Hepatocyte (in vitro differentiated cells): ENCODE results near the gene ARHGEF10L. TPM values are rescaled to one million over a fixed set of nuclear protein-coding genes. Genes with fewer than 3 reads are reported as not detected.

ENCODE experiments used
- DNase-seq: peaks from one replicate; pipeline ENCODE4 v3.0.0-alpha.2; 2016; ENCODE audit warnings: low spot score
- H2AFZ ChIP-seq: fragments of 200-600 bp; sonication (generic); 2 replicates; pipeline ENCODE4 v1.6.0; 2016; ENCODE audit warnings: antibody characterized with exemption, mild to moderate bottlenecking
- H3K27ac ChIP-seq: fragments of 200-600 bp; sonication (generic); 2 replicates; pipeline ENCODE4 v1.5.1; 2016; ENCODE audit warnings: mild to moderate bottlenecking
- H3K27me3 ChIP-seq: fragments of 200-600 bp; sonication (generic); 2 replicates; pipeline ENCODE4 v1.6.1; 2016
- H3K36me3 ChIP-seq: fragments of 200-600 bp; sonication (generic); replicated peaks from 2 replicates; pipeline ENCODE4 v1.5.1; 2016; ENCODE audit warnings: low read depth; ENCODE audit not compliant: insufficient read depth
- H3K4me1 ChIP-seq: fragments of 200-600 bp; sonication (generic); 2 replicates; pipeline ENCODE4 v1.5.1; 2016; ENCODE audit warnings: mild to moderate bottlenecking, moderate library complexity; ENCODE audit not compliant: insufficient read depth
- H3K4me2 ChIP-seq: fragments of 200-600 bp; sonication (generic); 2 replicates; pipeline ENCODE4 v1.6.0; 2016
- H3K4me3 ChIP-seq: fragments of 200-600 bp; sonication (generic); 2 replicates; pipeline ENCODE4 v1.5.1; 2016; ENCODE audit warnings: mild to moderate bottlenecking
- H3K79me2 ChIP-seq: fragments of 200-600 bp; sonication (generic); 2 replicates; pipeline ENCODE4 v1.6.0; 2017; ENCODE audit warnings: mild to moderate bottlenecking
- H3K9me2 ChIP-seq: fragments of 200-600 bp; sonication (generic); replicated peaks from 2 replicates; pipeline ENCODE4 v1.6.0; 2017; ENCODE audit warnings: mild to moderate bottlenecking; ENCODE audit not compliant: insufficient read depth
- H3K9me3 ChIP-seq: fragments of 200-600 bp; sonication (generic); 2 replicates; pipeline ENCODE4 v1.5.1; 2016; ENCODE audit warnings: low read depth, mild to moderate bottlenecking
- H4K20me1 ChIP-seq: fragments of 200-600 bp; sonication (generic); 2 replicates; pipeline ENCODE4 v1.6.0; 2016; ENCODE audit warnings: mild to moderate bottlenecking; ENCODE audit not compliant: insufficient read depth, poor library complexity, severe bottlenecking
- EZH2 ChIP-seq: fragments of 200-600 bp; sonication (generic); IDR thresholded peaks from 2 replicates; pipeline ENCODE4 v1.6.1; 2016; ENCODE audit warnings: antibody characterized with exemption, mild to moderate bottlenecking, borderline replicate concordance
- EZH2phosphoT487 ChIP-seq: fragments of 200-600 bp; sonication (generic); IDR thresholded peaks from one replicate; pipeline ENCODE4 v1.6.1; 2018; ENCODE audit warnings: antibody characterized with exemption, mild to moderate bottlenecking, low read depth, moderate library complexity; ENCODE audit not compliant: unreplicated experiment, severe bottlenecking
- WGBS: methylation state at CpG from one replicate; pipeline ENCODE4 v1.1.6; 2016; ENCODE audit warnings: low lambda C conversion rate; ENCODE audit errors: missing lambda C conversion rate; 5-methylcytosine and 5-hydroxymethylcytosine counted together
- polyA plus RNA-seq: library from polyadenylated mRNA; unstranded; fragments of >200 nt; fragmentation: Nextera tagmentation; extraction: Ambion mirVana; gene quantifications from 2 replicates; pipeline ENCODE4 v1.2.1, GENCODE V29; 2016
- total RNA-seq: library from RNA; depleted of rRNA; stranded (reverse); fragments of >200 nt; gene quantifications from 2 replicates; pipeline ENCODE4 v1.2.3, GENCODE V29; 2014
- TF ChIP-seq, protein P1 (sequence below): fragments of 200-600 bp; sonication (generic); IDR thresholded peaks from 2 replicates; pipeline ENCODE4 v1.5.1; 2016; ENCODE audit warnings: antibody characterized with exemption, mild to moderate bottlenecking; ENCODE audit not compliant: poor library complexity

The ARHGEF10L gene
- total and polyA plus RNA-seq, 2 experiments from 2014 or later, result 40.4 to 48.3 TPM

DNA sequence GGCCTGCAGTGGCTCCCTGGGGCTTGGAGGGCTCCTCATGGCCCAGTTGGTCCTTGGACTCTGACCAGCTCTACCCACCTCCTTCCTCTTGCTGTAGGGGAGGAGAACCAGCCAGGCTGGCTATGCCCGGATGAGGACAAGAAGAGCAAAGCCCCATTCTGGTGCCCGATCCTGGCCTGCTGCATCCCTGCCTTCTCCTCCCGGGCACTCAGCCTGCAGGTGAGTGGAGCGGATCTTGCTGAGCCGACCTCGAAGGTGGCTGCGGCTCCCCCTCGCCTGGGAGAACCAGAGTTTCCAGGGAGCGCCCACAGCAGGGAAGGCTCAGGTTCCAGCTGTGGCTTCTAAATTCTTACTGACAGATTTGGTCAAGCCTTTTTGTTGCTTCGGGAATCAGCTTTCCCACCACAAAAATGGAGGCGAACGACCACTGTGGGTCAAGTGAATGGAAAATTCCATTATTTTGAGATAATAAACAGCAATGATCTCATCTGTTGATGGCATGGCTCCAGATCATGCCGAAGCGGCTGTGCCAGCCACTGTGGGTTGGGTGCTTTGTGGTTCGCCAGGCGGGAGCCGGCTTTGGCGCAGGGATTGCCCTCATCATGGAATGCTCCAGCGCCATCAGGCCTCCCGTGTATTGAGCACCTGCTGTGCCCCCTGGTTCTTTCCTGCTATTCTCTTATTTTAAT, 109.1 kb downstream of the ARHGEF10L start:
- Histone ChIP-seq H2AFZ (no peak overlapping the region), H3K79me2 (no peaks in the 10 kb centered on the region), H3K9me3 (no peaks in the 10 kb centered on the region), H3K4me2 (no peak overlapping the region), H3K27me3 (no peaks in the 10 kb centered on the region), H3K36me3 (no peaks in the 10 kb centered on the region), H3K9me2 (no peaks in the 10 kb centered on the region), H3K4me1 (no peaks in the 10 kb centered on the region), H3K4me3 (no peak overlapping the region), H3K27ac (no peak overlapping the region), H4K20me1 (no peaks in the 10 kb centered on the region)
- WGBS, result 95% methylated on average over 20 of the region's 20 CpGs
- no peak for DNase-seq
- TF ChIP-seq EZH2 (no peak), EZH2phosphoT487 (no peak)
- TF ChIP-seq, protein P1, sequence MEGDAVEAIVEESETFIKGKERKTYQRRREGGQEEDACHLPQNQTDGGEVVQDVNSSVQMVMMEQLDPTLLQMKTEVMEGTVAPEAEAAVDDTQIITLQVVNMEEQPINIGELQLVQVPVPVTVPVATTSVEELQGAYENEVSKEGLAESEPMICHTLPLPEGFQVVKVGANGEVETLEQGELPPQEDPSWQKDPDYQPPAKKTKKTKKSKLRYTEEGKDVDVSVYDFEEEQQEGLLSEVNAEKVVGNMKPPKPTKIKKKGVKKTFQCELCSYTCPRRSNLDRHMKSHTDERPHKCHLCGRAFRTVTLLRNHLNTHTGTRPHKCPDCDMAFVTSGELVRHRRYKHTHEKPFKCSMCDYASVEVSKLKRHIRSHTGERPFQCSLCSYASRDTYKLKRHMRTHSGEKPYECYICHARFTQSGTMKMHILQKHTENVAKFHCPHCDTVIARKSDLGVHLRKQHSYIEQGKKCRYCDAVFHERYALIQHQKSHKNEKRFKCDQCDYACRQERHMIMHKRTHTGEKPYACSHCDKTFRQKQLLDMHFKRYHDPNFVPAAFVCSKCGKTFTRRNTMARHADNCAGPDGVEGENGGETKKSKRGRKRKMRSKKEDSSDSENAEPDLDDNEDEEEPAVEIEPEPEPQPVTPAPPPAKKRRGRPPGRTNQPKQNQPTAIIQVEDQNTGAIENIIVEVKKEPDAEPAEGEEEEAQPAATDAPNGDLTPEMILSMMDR, result no peak

DNA sequence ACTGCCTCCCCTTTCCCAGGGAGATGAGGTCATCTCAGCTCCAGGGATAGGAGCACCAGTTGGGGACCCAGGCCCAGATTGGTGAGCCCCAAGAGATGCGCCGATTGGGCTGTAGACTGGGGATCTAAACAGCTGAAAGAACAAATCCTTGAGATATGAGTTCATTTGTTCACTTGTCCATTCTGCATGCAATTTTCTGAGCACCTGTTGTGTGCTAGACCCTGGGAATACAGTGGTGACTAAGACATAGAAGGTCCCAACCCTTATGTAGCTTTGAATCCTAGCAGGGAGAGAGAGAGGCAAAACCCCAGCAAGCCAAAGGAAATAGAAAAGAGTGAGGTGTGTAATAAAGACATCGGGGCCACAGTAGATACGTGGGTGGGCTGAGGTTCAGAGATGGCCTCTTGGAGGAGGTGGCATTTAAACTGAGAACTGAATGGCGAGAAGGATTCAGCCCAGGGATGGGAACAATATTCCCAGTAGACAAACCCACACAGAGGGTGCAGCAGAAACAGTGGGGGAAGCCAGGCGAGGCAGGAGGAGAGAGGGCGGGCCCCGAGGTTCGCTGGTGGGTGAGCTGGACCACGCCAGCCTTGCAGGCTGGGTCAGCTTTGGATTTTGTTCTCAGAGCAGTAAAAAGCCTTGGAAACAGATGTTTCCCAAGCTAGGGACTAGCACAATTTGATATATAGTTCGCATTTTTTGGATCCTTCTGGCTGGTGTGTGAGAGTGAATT, 110.0 kb downstream of the ARHGEF10L start:
- Histone ChIP-seq H3K27ac (no peak overlapping the region), H3K79me2 (no peaks in the 10 kb centered on the region), H4K20me1 (no peaks in the 10 kb centered on the region), H3K27me3 (no peaks in the 10 kb centered on the region), H3K4me3 (no peak overlapping the region), H3K36me3 (no peaks in the 10 kb centered on the region), H2AFZ (no peak overlapping the region), H3K4me2 (no peak overlapping the region), H3K9me3 (no peaks in the 10 kb centered on the region), H3K9me2 (no peaks in the 10 kb centered on the region), H3K4me1 (no peaks in the 10 kb centered on the region)
- WGBS, result 95% methylated on average over 11 of the region's 11 CpGs
- no peak for DNase-seq
- TF ChIP-seq, protein P1, result no peak
- no peak for TF ChIP-seq EZH2phosphoT487
- no peak for TF ChIP-seq EZH2

DNA sequence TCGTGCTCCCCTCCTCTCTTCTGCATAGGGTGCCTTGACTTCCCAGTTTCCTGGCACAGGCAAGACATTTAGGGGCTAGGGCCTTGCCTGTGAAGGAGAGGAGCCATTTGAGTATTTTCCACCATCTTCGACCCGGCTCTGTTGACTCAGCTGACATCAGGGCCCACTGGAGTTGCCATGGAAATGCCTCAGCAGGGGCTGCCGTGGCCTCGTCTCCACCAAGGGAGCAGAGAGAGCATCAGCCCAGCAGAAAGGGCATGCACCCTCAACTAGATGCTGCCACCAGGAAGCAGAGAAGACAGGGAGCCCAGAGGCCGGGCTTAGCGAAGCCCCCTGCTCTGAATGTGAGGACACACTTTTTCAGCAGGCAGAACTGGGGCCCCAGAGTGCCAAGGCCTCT, 113.8 kb downstream of the ARHGEF10L start:
- H3K4me2 ChIP-seq, result no peak overlapping the region
- H3K79me2 ChIP-seq, result no peaks in the 10 kb centered on the region
- no peak for DNase-seq
- H3K27me3 ChIP-seq, result no peaks in the 10 kb centered on the region
- 83% methylated on average over 7 of the region's 7 CpGs for WGBS
- no peaks in the 10 kb centered on the region for H3K9me2 ChIP-seq
- no peaks in the 10 kb centered on the region for H3K4me1 ChIP-seq
- H3K36me3 ChIP-seq, result no peaks in the 10 kb centered on the region
- no peaks in the 10 kb centered on the region for H4K20me1 ChIP-seq
- no peak overlapping the region for H3K4me3 ChIP-seq
- H3K9me3 ChIP-seq, result no peaks in the 10 kb centered on the region
- TF ChIP-seq EZH2 (no peak), EZH2phosphoT487 (no peak)
- TF ChIP-seq, protein P1, result no peak
- no peak overlapping the region for H2AFZ ChIP-seq
- H3K27ac ChIP-seq, result no peak overlapping the region
